ENCODE measurements around the gene EREG.

GRCh38 chr4:74364652-74365491 lies at the start of gene EREG:
- TF ChIP-seq, protein P1, sequence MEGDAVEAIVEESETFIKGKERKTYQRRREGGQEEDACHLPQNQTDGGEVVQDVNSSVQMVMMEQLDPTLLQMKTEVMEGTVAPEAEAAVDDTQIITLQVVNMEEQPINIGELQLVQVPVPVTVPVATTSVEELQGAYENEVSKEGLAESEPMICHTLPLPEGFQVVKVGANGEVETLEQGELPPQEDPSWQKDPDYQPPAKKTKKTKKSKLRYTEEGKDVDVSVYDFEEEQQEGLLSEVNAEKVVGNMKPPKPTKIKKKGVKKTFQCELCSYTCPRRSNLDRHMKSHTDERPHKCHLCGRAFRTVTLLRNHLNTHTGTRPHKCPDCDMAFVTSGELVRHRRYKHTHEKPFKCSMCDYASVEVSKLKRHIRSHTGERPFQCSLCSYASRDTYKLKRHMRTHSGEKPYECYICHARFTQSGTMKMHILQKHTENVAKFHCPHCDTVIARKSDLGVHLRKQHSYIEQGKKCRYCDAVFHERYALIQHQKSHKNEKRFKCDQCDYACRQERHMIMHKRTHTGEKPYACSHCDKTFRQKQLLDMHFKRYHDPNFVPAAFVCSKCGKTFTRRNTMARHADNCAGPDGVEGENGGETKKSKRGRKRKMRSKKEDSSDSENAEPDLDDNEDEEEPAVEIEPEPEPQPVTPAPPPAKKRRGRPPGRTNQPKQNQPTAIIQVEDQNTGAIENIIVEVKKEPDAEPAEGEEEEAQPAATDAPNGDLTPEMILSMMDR (IDR thresholded peaks at IDR 0.05 in 8 of 11, conservative IDR thresholded peaks at IDR 0.05 in 3 of 11) = no peak
- peak in 2 of 3 donors; percentile 66 to 69 for TF ChIP-seq POLR2AphosphoS5 (IDR thresholded peaks at IDR 0.05)

Data from spleen (tissue), 7 donors.